HFF-Myc (cell line): ENCODE data around the gene LAMC2.
"Not testable (repeated sequence)": the region's sequence is repeated elsewhere in the genome, so short reads cannot be mapped to it uniquely, and the experiment has no call there.

Experiments used
- DNase-seq: peaks from one replicate; pipeline ENCODE4 v3.0.0-alpha.2; 2011; ENCODE audit warnings: low read depth; ENCODE audit errors: extremely low read depth
- H3K4me3 ChIP-seq: replicated peaks from 2 replicates; pipeline ENCODE4 v1.5.1; 2011; ENCODE audit warnings: low read depth, mild to moderate bottlenecking, control low read depth, low read length
- CTCF ChIP-seq: IDR thresholded peaks from 2 replicates; pipeline ENCODE4 v1.5.1; 2012; ENCODE audit warnings: mild to moderate bottlenecking, low read depth, low read length, control low read depth; ENCODE audit errors: missing control alignments

The LAMC2 gene

DNA sequence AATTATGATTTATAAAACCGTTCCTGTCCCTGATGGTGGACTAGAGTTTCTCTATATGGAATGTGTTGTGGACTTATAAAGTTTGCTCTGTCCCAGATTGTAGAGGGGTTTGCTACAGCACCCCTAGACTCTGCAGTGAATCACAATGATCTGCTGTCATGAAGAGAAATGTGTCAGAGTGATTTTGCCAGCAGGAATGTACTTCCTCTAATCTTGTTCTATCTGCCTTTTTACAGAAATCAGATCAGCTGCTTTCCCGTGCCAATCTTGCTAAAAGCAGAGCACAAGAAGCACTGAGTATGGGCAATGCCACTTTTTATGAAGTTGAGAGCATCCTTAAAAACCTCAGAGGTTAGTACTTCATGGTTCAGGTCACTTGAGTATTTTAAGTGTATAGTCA lies 52.0 kb downstream of the LAMC2 start:
- TF ChIP-seq CTCF, result no peak
- no peak for DNase-seq
- no peak overlapping the region for H3K4me3 ChIP-seq

DNA sequence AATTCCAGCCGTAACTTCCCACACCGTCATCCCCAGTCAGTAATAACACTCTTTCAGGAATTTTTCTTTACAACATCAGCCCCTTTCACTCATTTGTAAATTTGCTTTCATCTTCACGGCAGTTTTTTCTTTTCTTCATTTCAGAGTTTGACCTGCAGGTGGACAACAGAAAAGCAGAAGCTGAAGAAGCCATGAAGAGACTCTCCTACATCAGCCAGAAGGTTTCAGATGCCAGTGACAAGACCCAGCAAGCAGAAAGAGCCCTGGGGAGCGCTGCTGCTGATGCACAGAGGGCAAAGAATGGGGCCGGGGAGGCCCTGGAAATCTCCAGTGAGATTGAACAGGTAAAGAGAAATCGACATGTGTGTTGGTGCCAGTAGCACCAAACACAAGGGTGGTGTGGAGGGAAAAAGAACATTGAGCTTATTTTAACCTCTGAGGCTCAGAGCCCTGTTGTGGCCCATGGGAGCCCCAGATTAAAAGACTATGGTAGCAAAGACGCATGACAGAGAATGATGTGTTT lies 53.2 kb downstream of the LAMC2 start:
- no peak for TF ChIP-seq CTCF
- no peak for DNase-seq
- H3K4me3 ChIP-seq, result no peak overlapping the region

GRCh38 chr1:183239793-183240525 lies 53.9 kb downstream of the LAMC2 start:
- no peak for TF ChIP-seq CTCF
- no peak for DNase-seq

GRCh38 chr1:183240526-183240825 lies 54.4 kb downstream of the LAMC2 start:
- H3K4me3 ChIP-seq, result no peak overlapping the region
- no peak for DNase-seq

More at GRCh38 chr1:183239793-183240525, 53.9 kb downstream of the LAMC2 start:
- no peak overlapping the region for H3K4me3 ChIP-seq

GRCh38 chr1:183240853-183241252 lies 54.8 kb downstream of the LAMC2 start:
- not testable (repeated sequence) for DNase-seq, H3K4me3 ChIP-seq

More at GRCh38 chr1:183240526-183240825, 54.4 kb downstream of the LAMC2 start:
- no peak for TF ChIP-seq CTCF

DNA sequence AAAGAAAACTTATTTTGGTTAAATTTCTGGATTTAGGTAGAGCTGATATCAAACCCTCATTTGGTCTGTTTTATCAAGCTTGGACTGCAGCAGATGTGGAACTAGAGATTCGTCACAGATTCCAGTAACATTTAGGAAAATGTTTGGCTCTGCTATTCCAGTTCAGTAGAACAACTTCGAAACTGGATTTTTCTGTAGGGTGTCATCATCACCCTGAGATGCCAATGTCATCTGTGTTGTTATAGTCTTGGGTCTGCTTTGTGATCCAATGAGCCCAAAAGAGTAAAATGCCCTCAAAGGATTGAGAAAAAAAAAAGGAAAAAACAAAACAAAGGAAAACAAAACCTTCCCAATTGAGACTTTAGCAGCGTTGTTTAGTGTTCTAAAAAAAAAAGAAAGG lies 55.4 kb downstream of the LAMC2 start:
- no peak for TF ChIP-seq CTCF
- DNase-seq, result no peak
- no peak overlapping the region for H3K4me3 ChIP-seq

DNA sequence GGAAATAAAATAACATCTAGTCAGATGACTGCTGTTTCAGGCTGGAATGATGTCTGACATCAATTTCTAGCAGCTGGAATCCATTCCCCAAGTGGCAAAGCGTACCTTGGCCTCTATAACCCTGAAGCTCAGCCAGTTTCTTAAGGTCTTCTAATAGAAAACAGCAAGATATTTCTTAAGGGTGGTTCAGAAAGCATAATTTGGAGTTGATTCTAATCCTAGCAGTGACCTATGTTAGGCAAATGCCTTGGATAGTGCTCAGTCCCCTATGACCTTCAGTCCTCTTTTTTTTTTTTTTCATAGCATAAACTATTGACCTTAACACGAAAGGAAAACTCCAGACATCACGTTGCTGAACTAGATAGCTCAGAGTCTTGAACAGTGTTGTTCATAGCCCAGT lies 56.5 kb downstream of the LAMC2 start:
- no peak overlapping the region for H3K4me3 ChIP-seq
- no peak for TF ChIP-seq CTCF
- DNase-seq, result no peak
